Embryonic facial prominence (tissue), 1 donor: ENCODE data around the gene TOMM22.

ENCODE experiments used
- DNase-seq: peaks from one replicate; pipeline ENCODE4 v3.0.0-alpha.2; 2016; ENCODE audit errors: extremely low spot score

TOMM22 gene

GRCh38 chr22:38715176-38715764 is 33.5 kb downstream of the TOMM22 start:
- no peak for DNase-seq

- DNase-seq = no peak
These were observed 34.1 kb downstream of the TOMM22 start for GRCh38 chr22:38715852-38716251.

GRCh38 chr22:38716271-38716670 is 34.5 kb downstream of the TOMM22 start:
- no peak for DNase-seq

GRCh38 chr22:38716826-38717225 is 35.1 kb downstream of the TOMM22 start:
- no peak for DNase-seq

- DNase-seq = no peak
These were observed 35.5 kb downstream of the TOMM22 start for GRCh38 chr22:38717244-38717643.

GRCh38 chr22:38718414-38718813 is 36.7 kb downstream of the TOMM22 start:
- no peak for DNase-seq

- no peak for DNase-seq
These were observed 37.4 kb downstream of the TOMM22 start for GRCh38 chr22:38719196-38719595.

- no peak for DNase-seq
These were observed 38.6 kb downstream of the TOMM22 start for GRCh38 chr22:38720350-38720749.

- DNase-seq = no peak
These were observed 39.8 kb downstream of the TOMM22 start for GRCh38 chr22:38721551-38721950.

- DNase-seq = no peak
These were observed 42.4 kb downstream of the TOMM22 start for GRCh38 chr22:38724176-38724575.

- DNase-seq = no peak
These were observed 43.3 kb downstream of the TOMM22 start for GRCh38 chr22:38724926-38725571.

- DNase-seq = no peak
These were observed 44.3 kb downstream of the TOMM22 start for GRCh38 chr22:38725900-38726655.

GRCh38 chr22:38727123-38727522 is 45.4 kb downstream of the TOMM22 start:
- no peak for DNase-seq

- DNase-seq = no peak
These were observed 46.0 kb downstream of the TOMM22 start for GRCh38 chr22:38727530-38728451.

- DNase-seq = no peak
These were observed 47.4 kb downstream of the TOMM22 start for GRCh38 chr22:38728871-38729796.

GRCh38 chr22:38729946-38730345 is 48.2 kb downstream of the TOMM22 start:
- no peak for DNase-seq

- DNase-seq = no peak
These were observed 48.7 kb downstream of the TOMM22 start for GRCh38 chr22:38730411-38730871.

- no peak for DNase-seq
These were observed 50.0 kb downstream of the TOMM22 start for GRCh38 chr22:38731703-38732161.

- no peak for DNase-seq
These were observed 50.6 kb downstream of the TOMM22 start for GRCh38 chr22:38732251-38732815.

GRCh38 chr22:38733329-38733723 is 51.6 kb downstream of the TOMM22 start:
- DNase-seq = no peak
